Lung microvascular endothelial cell (primary cell): ENCODE data around the gene SAT2. TPM values are rescaled to one million over a fixed set of nuclear protein-coding genes. Genes with fewer than 3 reads are reported as not detected.
"Not testable (repeated sequence)": the region's sequence is repeated elsewhere in the genome, so short reads cannot be mapped to it uniquely, and the experiment has no call there.

Experiments
- DNase-seq, 2 donors: peaks; one replicate each; pipeline versions ENCODE4 v3.0.0 to v3.0.0-alpha.2; 2010; ENCODE audit warnings: low read depth in 2 of 2
- total RNA-seq: library from RNA; depleted of rRNA; stranded (reverse); fragments of >200 nt; gene quantifications from 2 replicates; pipeline ENCODE4 v1.2.1, GENCODE V29; 2014

Gene SAT2
- total RNA-seq = 25.7 and 33.3 TPM in 2 replicates

DNA sequence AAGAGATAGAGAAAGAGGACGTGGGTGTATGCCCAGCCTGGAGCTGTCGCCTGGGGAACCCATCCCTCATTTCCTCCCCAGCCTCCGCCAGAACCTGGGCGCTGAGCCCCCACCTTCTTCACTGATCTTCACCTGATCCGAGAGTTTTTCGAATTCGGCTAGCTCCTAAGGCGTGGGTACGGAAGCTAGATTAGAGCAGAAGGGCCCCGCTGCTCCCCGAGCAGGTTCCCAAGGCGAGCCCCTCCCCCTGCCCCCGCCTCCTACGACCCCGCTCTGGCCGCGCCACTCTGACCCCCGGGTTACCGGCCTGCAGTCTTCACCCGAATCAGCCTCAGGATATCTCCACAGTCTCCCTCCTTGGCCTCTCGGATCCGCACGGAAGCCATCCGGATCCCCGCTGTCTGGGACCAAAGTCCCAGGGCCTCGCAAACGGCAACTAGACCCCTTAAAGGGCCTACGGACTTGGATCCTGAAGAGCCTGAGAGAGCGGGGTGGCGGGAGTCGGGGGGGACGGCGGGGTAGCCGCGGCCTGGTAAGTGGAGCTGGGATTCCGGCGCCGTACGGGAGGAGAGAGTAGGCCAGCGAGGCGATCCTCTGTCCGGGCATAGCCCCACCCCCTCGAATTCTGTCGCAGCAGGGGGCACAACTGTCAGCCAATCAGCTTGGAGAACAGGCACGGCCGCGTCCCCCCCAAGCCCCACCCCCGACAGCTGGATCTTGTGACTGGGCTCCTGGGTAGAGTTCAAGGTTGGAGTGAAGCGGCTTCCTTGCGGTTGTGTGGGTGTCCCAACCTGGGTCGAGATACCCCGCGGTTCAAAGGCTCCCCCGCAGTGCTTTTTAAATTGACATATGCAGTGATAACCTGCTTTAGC is at the start of gene SAT2:
TSS of gene SAT2 (minus strand) at position 572 of the 872 bp plus-strand sequence. CDS start at position 386, 186 bp downstream.
- peak; percentile 92 to 96 for DNase-seq

DNA sequence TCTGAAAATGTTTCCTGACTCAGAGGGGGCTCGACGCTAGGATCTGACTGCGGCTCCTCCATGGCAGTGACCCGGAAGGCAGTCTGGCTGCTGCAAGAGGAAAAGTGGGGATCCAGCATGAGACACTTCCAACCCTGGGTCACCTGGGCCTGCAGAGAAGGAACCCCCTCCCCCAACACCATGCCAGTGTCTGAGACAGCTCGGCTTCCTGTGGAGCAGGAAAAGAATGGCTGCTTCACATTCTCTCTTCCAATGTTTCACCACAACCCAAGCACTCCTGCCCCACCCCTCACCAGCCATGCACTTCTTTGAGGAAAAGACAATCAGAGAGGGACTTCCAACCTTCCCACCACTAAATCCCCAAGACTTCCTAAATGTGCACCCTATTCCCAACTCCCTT is 48.9 kb upstream of the SAT2 start:
- DNase-seq = no peak

DNA sequence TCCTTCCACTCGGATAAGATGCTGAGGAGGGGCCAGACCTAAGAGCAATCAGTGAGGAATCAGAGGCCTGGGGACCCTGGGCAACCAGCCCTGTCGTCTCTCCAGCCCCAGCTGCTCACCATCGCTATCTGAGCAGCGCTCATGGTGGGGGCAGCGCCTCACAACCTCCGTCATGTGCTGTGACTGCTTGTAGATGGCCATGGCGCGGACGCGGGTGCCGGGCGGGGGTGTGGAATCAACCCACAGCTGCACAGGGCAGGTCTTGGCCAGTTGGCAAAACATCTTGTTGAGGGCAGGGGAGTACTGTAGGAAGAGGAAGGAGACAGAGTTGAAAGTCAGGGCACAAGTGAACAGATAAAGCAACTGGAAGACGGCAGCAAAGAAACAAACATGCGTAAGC is 47.3 kb upstream of the SAT2 start:
- no peak for DNase-seq

DNA sequence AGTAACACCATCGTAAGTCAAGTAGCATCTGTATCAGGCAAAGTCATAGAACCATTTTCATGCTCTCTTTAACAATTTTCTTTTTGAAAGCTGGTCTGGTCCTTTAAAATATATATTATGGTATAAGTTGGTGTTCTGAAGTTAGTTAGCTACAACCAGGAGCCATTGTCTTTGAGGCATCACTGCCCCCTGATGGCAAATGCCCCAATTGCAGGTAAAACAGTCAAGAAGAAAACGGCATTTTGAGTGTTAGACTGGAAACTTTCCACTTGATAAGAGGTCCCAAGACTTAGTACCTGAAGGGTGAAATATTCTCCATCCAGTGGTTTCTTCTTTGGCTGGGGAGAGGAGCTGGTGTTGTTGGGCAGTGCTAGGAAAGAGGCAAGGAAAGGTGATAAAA is 45.6 kb upstream of the SAT2 start:
- no peak for DNase-seq

DNA sequence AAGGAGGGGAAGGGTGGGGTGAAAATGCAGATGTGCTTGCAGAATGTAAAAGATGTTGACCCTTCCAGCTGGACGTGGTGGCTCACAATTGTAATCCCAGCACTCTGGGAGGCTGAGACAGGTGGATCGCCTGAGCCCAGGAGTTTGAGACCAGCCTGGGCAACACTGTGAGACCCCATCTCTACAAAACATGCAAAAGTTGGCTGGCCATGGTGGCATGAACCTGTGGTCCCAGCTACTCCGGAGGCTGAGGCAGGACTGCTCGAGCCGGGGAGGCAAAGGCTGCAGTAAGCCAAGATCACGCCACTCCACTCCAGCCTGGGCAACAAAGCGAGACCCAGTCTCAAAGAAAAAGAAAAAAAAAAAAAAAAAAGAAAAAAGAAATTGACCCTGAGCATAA is 40.9 kb upstream of the SAT2 start:
- DNase-seq = no peak

DNA sequence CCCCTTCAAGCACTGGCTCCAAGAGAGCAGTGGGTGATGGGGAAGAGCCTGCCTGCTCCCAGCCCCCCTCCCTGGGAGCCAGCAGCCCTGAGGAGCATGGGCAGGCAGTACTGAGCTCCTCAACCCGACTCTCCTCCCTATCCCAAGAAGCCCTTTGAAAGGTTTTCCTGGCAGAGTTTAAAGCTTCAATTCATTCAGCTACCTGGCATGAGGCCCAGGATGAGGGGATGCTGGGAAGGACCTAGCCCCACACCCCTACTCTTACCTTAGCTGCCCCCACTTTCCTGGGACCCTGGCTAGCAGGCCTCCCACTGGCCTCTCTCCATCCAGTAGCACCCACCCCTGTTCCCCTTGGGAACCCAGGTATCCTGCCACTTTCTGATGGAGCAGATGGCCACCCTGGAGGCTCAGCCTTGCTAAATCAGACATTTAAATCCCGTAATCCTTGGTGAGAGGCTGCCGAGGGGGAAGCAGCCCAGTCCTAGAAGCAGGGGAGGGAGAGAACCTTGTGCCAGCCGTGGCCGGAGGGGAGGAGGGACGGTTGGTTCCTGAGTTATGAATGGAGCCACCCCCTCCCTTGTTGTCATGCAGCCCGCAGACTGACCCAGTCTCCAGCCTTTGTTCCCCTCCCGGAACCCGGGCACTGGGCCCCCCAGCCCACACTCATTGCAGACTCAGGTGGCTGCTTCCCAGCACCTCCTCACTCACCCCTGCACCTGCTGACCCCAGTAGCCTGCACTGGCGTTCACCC is 40.2 kb upstream of the SAT2 start:
- no peak for DNase-seq

DNA sequence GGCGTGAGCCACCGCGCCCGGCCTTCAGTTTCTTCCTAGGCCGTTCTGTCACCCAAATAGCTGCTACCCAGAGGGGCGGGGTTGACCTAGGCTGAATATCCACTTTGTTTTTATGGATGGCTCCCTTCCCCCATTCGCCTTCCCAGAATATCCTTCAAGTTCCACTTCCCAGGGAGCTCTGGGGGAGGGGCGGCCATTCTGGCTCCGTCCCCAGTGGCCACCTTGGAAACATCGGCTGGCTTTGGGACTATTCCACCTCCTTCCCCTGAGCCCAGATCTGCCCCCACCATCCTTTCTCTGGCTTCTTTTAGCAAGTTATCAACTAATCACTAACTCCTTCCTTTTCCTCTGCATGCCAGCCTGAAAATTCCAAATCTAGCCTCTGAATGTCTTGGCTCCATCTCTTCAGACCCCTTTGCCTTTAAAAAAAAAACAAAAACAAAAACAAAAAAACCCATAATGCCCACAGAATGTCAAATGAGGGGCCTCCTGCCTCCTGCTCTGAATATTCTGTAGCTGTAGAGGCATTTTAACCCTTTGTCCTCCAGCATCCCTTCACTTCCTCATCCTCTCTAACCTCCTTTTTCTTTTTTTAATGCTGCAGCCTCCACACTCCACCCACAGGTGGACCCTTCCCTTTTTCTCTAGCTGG is 29.5 kb upstream of the SAT2 start:
- DNase-seq = no peak

DNA sequence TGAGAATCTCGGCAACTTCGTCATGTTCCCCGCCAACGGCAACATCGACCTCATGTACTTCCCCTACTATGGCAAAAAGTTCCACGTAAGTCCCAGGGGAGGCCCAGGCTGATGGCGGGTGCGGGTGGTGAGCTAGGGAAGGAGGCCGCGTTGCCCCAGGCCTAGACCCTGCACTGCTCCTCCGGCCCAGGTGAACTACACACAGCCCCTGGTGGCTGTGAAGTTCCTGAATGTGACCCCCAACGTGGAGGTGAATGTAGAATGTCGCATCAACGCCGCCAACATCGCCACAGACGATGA is 27.9 kb upstream of the SAT2 start:
- no peak for DNase-seq

DNA sequence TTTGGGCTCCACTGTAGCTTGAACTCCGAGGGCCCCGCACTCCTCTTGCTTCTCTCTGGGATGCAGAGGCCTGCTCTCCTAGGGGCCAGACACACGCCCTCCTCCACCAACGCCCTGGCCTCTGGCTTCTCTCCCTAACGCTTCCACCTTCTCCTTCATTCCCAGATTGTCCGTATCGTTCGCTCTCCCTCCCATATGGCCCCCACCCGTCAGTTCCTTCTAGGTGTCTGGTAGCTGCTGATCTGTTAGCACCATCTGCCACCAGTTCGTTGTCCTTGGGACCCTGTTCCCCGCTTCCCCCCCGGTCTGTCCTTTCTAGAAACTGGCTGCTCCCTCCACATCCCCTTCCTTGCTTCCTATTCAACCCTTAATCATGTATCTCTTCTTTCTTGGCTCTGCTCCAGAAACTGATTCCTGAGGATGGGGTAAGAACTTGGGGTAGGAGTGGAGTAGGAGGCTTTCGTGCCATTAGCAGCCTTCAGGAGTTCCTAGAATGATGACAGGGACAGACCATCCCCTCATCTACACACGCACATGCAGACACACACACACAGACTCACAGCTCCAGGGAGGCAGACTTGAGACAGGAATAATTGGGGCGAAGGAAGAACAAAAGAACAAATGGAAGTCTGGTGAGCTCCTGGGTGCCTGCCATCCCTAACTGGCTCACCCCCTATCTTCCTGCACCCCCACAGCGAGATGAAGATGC is 27.4 kb upstream of the SAT2 start:
- no peak for DNase-seq

DNA sequence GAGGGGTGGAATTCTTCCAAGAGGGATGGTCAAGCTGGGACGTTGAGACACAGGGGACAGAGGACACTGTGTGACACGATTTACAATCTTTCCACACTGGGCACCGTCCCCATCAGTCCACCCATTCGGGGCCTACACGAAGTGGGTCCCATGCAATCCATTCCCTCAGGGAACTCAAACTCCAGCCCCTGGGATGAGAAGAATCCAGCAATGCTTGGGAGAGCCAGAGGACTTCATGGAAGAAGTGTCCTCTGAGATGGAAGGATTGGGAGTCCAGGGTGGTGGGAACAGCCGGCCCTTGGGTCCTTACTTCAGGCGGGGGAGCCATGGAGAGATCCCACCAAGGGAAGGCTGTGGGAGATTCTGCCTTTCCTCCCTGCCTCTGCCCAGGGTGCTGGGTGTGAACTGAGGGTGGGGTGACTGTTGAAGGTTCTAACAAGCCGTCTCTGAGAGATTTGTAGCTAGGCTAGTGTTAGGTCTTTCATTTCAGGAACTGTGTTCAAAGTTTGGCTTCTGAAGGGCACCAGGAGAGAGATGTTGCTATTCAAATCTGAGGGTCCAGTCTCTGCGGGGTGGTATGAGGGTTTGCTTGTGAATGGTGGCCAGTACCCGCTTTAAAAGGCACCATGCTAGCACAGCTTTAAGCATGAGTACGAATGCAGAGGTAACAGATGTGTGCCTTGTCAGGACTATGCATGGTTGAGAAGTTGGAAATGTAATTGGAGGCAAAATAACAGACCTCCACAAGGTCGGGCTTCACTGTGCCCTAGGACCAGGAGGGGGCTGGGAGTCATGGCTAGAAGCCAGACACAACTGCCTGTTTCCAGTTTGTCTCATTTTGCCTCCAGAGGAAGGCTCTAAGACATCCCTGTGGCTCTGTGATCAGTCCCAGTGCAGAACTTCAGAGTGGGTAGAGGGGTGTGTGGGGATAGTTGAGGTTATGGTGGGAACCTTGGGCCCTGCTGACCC is 25.1 kb upstream of the SAT2 start:
- no peak for DNase-seq

DNA sequence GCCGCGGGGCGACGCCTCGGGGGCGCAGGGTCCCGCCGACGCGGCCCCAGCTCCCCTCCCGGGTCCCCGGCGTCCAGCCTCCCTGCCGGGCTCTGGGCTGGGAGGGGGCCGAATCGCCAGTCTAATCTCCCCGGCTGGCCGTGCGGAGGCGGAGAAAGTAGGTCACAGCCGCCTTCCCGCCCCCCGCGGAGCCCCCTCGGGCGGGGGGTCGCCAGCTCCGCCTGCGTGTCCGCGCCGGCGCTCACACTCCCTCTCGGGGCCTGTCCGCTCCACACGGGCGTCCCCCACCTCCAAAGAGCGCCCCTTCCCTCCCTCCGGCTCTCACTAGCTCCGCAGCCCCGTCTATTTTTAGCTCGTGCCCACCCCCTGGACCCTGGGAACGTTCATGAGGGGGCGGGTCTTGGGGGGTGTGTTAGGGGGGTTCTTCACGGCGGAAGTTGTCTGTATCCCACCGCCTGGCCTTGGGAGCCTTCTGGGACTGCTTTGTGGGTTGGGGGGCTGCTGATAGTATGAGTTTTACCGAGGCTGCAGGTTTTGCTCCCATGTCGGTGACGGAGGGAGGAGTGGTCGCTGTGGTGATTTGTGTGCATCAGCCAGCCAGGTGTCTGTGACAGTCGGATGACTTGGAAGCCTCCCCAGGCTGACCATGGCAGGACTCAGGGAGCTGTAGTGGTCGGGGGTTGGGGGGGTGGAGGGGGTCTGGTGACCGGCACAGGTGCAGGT is 24.2 kb upstream of the SAT2 start:
- no peak for DNase-seq

DNA sequence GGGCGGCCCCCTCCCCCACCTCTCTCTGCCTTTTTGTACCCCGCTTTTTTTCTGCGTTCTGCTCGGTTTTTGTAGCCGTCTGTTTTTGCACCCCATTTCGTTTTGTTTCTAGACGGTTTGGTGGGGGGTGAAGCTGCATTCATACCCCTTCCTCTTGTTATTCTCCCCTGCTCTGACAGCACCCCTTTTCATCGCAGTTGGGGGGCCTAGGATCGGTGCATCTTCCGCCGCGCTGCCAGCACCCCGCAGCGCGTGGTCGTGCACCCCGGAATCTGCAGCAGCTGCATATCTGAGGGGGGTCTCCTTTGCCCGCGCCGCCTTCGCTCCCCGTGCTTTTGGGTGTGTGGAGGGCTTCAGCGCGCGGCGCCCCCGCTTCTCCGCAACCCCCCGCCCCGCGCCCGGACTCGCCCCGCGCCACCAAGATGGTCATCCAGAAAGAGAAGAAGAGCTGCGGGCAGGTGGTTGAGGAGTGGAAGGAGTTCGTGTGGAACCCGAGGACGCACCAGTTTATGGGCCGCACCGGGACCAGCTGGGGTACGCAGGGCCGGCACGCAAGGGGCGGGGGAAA is 23.6 kb upstream of the SAT2 start:
- DNase-seq = no peak

DNA sequence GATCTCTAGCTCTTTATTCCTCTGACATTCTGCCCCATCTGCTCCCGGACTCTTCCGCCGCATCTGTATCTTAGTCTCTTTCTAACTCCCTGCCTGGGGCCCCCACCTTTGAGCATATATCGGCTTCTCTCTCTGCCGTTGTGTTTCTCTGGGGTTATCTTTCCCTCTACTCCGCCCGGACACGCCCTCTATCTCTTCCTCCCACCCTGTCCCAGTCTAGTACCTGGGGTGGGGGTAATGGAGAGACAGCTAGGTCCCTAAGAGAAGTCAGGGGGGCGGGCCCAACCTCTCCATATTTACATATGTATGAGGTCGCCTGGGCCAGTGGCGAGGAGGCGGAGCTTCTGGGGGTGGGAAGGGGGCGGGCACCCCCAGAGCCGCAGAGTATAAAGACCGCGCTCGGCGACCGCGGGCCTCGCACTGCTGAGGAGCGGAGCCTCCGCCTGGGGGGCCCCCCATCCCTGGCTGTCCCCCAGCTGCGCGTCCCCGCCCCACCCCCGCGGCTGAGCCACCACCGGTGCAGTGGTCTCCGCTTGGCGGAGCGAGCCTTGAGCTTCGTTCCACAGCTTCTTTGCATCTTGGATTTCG is 23.0 kb upstream of the SAT2 start, which contains the start of gene ATP1B2:
TSS of gene ATP1B2 (plus strand) at position 418 of the 588 bp plus-strand sequence. CDS start 593 bp downstream, outside the sequence.
- DNase-seq = peak; percentile 20 to 60

DNA sequence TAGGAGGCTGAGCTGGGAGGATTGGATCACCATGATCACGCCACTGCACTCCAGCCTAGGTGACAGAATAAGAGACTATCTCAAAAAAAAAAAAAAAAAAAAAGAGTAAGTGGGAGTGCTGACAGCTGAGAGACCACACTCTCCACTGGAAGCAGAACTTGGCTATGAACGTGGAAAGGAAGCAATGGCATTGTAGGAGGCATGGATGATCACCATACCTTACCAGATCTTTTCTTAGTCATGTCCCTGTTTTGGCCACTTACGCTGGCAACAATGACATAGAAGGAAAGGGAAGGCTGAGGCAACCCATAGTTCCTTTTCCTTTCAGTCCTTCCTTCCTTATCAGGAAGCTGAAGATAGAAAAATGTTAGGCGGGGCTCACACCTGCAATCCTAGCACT is 19.4 kb upstream of the SAT2 start:
- no peak for DNase-seq

DNA sequence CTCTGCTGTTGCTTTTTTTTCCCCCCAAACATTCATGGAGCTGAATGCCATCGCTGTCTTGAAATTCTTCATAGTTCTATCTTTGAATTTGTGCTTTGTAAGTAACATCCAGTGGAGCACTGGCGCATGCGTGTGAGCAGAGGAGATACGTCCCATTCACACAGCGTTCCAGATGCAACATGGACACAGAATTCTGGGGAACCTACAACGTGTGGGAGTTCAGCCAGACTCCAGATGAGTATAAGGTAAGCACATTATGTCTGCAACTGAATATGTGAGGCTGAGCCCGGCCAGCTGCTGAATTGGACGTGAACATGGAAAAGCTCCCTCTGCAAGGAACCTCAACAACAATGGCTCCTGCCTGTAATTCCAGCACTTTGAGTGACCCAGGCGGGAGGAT is 18.8 kb upstream of the SAT2 start:
- DNase-seq = no peak

DNA sequence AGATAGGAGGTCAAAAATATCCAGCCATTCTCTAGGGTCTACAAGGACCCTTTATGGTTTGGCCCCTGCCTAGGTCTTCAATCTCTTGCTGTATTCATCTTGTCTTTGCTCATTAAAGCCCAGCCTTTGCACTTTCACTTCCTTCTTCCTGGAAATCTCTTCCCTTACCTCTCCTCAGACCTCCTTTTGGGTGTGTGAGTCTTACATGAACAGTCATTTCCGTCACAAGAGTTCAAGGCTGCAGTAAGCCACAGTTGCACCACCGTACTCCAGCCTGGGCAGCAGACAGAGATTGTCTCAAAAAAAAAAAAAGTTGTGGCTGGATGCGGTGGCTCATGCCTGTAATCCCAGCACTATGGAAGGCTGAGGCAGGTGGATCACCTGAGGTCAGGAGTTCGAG is 17.2 kb upstream of the SAT2 start:
- no peak for DNase-seq

DNA sequence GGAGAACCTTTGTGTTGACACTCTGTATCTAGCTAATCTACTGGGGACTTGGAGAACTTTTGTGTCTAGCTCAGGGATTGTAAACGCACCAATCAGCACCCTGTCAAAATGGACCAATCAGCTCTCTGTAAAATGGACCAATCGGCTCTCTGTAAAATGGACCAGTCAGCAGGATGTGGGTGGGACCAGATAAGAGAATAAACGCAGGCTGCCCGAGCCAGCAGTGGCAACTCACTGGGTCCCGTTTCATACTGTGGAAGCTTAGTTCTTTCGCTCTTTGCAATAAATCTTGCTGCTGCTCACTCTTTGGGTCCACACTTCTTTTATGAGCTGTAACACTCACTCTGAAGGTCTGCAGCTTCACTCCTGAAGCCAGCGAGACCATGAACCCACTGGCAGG is 14.0 kb upstream of the SAT2 start:
- DNase-seq = not testable (repeated sequence)

DNA sequence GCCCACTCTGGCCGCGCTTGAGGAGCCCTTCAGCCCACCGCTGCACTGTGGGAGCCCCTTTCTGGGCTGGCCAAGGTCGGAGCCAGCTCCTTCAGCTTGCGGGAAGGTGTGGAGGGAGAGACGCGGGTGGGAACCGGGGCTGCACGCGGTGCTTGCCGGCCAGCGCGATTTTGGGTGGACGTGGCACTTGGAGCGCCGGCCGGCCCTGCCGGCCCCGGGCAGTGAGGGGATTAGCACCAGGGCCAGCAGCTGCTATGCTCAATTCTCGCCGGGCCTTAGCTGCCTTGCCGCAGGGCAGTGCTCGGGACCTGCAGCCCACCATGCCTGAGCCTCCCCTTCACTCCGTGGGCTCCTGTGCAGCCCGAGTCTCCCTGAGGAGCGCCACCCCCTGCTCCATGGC is 13.2 kb upstream of the SAT2 start:
- DNase-seq = no peak

DNA sequence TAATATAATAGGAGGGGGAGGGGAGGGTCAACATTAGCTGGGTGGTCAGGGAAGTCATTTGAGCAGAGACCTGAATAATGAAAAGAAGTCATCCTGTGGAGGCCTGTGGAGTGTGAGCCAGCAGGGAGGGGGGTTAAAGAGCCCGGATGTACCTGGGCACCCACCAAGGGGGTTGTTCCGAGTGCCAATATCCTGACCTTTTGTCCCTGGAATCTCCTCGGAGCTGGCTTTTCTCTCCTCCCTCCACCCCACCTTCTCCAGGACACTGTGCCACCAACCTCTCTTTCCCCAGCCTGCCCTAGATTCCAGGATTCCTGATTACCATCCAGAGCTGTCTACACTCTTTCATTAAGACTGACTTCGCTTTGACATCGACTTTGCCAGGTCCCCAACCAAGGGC is 8.5 kb upstream of the SAT2 start:
- no peak for DNase-seq
